Measurements from ENCODE around the gene EPS15. TPM values are rescaled to one million over a fixed set of nuclear protein-coding genes. Genes with fewer than 3 reads are reported as not detected.

The EPS15 gene
- total and polyA plus RNA-seq, 10 of the 15 experiments (the other 5 are each of a cell fraction or from before 2014, with no cell fraction given), result 24.7 to 87.8 (median 56.3) TPM

DNA sequence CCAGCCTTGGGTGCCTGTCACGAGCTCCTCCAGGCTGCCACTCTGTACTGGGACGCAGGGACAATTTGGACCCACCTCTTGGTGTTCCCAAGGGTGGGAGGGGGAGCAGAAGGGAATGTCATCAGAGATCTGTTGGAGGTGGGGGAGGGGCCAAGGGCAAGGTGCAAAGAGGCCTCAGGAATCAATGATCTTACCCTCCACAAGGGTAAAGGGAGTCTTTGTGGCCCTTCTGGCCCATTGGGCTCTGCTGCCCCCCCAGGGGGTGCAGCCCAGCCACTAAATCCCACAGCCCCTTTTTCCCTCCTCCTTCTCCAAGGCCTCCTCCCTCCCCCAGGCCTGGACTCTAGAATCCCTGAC, 197.2 kb downstream of the EPS15 start (continued):
- TF ChIP-seq, protein P1, sequence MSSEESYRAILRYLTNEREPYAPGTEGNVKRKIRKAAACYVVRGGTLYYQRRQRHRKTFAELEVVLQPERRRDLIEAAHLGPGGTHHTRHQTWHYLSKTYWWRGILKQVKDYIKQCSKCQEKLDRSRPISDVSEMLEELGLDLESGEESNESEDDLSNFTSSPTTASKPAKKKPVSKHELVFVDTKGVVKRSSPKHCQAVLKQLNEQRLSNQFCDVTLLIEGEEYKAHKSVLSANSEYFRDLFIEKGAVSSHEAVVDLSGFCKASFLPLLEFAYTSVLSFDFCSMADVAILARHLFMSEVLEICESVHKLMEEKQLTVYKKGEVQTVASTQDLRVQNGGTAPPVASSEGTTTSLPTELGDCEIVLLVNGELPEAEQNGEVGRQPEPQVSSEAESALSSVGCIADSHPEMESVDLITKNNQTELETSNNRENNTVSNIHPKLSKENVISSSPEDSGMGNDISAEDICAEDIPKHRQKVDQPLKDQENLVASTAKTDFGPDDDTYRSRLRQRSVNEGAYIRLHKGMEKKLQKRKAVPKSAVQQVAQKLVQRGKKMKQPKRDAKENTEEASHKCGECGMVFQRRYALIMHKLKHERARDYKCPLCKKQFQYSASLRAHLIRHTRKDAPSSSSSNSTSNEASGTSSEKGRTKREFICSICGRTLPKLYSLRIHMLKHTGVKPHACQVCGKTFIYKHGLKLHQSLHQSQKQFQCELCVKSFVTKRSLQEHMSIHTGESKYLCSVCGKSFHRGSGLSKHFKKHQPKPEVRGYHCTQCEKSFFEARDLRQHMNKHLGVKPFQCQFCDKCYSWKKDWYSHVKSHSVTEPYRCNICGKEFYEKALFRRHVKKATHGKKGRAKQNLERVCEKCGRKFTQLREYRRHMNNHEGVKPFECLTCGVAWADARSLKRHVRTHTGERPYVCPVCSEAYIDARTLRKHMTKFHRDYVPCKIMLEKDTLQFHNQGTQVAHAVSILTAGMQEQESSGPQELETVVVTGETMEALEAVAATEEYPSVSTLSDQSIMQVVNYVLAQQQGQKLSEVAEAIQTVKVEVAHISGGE (CRISPR knock-in tag; IDR thresholded peaks at IDR 0.05), result no peak
- no peak for TF ChIP-seq ATF7 (IDR thresholded peaks at IDR 0.05; ENCODE audit: low read depth)
- no peak for TF ChIP-seq SP1 (IDR thresholded peaks at IDR 0.05; ENCODE audit: low read depth, low read length)
- no peak for TF ChIP-seq IKZF2 (IDR thresholded peaks at IDR 0.05)
- TF ChIP-seq, protein P2, sequence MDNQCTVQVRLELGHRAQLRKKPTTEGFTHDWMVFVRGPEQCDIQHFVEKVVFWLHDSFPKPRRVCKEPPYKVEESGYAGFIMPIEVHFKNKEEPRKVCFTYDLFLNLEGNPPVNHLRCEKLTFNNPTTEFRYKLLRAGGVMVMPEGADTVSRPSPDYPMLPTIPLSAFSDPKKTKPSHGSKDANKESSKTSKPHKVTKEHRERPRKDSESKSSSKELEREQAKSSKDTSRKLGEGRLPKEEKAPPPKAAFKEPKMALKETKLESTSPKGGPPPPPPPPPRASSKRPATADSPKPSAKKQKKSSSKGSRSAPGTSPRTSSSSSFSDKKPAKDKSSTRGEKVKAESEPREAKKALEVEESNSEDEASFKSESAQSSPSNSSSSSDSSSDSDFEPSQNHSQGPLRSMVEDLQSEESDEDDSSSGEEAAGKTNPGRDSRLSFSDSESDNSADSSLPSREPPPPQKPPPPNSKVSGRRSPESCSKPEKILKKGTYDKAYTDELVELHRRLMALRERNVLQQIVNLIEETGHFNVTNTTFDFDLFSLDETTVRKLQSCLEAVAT (IDR thresholded peaks at IDR 0.05), result no peak
- no peak for TF ChIP-seq TCF3 (IDR thresholded peaks at IDR 0.05; ENCODE audit: borderline replicate concordance, insufficient read depth, low read depth, low read length)
- TF ChIP-seq PAX8 (IDR thresholded peaks at IDR 0.05), result no peak
- TF ChIP-seq, protein P3, sequence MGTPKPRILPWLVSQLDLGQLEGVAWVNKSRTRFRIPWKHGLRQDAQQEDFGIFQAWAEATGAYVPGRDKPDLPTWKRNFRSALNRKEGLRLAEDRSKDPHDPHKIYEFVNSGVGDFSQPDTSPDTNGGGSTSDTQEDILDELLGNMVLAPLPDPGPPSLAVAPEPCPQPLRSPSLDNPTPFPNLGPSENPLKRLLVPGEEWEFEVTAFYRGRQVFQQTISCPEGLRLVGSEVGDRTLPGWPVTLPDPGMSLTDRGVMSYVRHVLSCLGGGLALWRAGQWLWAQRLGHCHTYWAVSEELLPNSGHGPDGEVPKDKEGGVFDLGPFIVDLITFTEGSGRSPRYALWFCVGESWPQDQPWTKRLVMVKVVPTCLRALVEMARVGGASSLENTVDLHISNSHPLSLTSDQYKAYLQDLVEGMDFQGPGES (IDR thresholded peaks at IDR 0.05), result no peak
- TF ChIP-seq ASH2L (IDR thresholded peaks at IDR 0.05; ENCODE audit: borderline replicate concordance, low read depth), result no peak
- TF ChIP-seq ZNF622 (IDR thresholded peaks at IDR 0.05), result no peak
